ENCODE data around the gene TMEM127. TPM values are rescaled to one million over a fixed set of nuclear protein-coding genes. Genes with fewer than 3 reads are reported as not detected.
"Not testable (repeated sequence)": the region's sequence is repeated elsewhere in the genome, so short reads cannot be mapped to it uniquely, and the experiment has no call there.

The TMEM127 gene
- total RNA-seq, 4 donors from 2014 or later: 27.1 to 38.8 (median 30.9) TPM

DNA sequence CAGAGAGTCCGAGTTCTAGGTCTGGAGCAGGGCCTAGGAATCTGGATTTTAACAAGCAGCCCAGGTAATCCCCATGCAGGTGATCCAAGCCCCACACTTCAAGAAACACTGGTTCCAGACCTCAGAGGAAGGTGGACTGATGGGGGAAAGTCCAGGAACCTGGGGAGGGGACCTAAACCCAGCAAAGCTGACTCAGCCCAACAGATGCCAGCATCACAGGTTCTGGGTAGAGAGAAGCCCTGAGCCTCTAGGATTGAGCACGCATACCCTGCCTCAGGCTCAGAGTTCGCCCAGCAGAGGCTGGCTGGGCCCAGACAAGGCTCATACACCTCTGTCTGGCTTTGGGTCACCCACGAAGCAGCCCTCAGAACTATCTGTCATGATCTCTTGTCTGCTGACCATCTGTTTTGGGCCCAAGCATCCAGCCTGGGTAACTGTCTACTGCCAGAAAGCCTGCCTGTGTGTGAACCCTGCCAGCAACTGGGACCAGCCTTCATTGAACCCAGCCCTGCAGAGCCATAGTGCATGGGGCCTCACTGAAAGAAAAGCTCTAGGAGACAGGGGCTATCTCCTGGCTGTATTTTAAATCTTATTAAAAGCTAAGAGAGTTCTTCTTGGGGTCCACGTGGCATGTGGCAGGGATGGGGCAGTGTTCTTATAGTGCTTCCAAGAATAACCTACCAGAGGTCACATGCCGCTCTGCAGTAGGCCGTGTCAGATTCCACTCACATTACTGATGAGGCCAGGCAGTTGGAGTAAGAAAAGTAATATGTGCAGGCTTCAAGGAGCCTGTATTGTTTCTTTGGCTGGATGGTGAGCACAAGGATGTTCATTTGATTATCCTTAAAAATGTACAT is 7.4 kb downstream of the TMEM127 start:
- intact Hi-C loops (cut with DNase I; ENCODE audit: low total_unique reads) (loop anchor here (10.0 kb wide), 1 partner anchor 376 kb away; the partner anchor contains the start of gene KANSL3), in situ Hi-C loops (cut with MboI; ENCODE audit: low sequenced_read_pairs in 4 of 4) (loop anchor here in 2 of 4 donors (10.0 to 25.0 kb wide), 3 partner anchors 54 to 246 kb away; partner anchors contain the start of genes ASTL (in 1 of the 2), DUSP2 (in 1 of the 2) and STARD7 (in 1 of the 2))
- Histone ChIP-seq H3K4me1 (peaks cover 96 to 99% of the 10 kb centered on the region in 2 donors), H3K27ac (peak overlapping the region; percentile 94 to 99 (median 96)), H3K36me3 (peaks cover 0 to 16% of the 10 kb centered on the region in 2 donors), H3K4me3 (peak overlapping the region in 1 of 4 donors; percentile 14), H3K27me3 (no peaks in the 10 kb centered on the region), H3K9me3 (no peaks in the 10 kb centered on the region)
- peak; percentile 21 to 52 for TF ChIP-seq POLR2A (IDR thresholded peaks at IDR 0.05)
- TF ChIP-seq, protein P1, sequence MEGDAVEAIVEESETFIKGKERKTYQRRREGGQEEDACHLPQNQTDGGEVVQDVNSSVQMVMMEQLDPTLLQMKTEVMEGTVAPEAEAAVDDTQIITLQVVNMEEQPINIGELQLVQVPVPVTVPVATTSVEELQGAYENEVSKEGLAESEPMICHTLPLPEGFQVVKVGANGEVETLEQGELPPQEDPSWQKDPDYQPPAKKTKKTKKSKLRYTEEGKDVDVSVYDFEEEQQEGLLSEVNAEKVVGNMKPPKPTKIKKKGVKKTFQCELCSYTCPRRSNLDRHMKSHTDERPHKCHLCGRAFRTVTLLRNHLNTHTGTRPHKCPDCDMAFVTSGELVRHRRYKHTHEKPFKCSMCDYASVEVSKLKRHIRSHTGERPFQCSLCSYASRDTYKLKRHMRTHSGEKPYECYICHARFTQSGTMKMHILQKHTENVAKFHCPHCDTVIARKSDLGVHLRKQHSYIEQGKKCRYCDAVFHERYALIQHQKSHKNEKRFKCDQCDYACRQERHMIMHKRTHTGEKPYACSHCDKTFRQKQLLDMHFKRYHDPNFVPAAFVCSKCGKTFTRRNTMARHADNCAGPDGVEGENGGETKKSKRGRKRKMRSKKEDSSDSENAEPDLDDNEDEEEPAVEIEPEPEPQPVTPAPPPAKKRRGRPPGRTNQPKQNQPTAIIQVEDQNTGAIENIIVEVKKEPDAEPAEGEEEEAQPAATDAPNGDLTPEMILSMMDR (IDR thresholded peaks at IDR 0.05 in 4 of 5, conservative IDR thresholded peaks at IDR 0.05 in 1 of 5): no peak
- DNase-seq (peak; percentile 80 to 88), ATAC-seq (peak; percentile 69 to 73)

DNA sequence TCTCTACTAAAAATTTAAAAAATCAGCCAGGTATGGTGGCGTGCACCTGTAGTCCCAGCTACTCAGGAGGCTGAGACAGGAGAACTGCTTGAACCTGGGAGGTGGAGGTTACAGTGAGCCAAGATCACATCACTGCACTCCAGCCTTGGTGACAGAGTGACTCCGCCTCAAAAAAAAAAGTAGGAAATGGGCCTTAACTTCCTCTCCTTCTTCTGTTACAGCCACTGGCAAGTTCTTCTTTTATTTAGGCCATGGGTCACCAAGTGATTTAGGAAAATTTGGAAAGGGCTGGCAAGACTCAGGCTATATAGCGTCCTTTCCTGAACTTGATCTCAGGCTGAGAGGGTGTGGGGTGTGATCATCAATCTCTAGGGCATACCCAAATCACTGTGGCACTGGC is 8.1 kb downstream of the TMEM127 start:
- not testable (repeated sequence) for H3K9me3 ChIP-seq, DNase-seq, ATAC-seq, H3K27me3 ChIP-seq
- Histone ChIP-seq H3K4me3 (peak overlapping the region in 1 of 4 donors; percentile 14), H3K36me3 (peaks cover 0 to 22% of the 10 kb centered on the region in 2 donors), H3K27ac (peak overlapping the region; percentile 94 to 99 (median 96)), H3K4me1 (peaks cover 96 to 99% of the 10 kb centered on the region in 2 donors)
- intact Hi-C loops (cut with DNase I; ENCODE audit: low total_unique reads) (loop anchor here (10.0 kb wide), 1 partner anchor 377 kb away; the partner anchor contains the start of gene KANSL3), in situ Hi-C loops (cut with MboI; ENCODE audit: low sequenced_read_pairs in 4 of 4) (loop anchor here in 2 of 4 donors (10.0 to 25.0 kb wide), 3 partner anchors 53 to 245 kb away; partner anchors contain the start of genes ASTL (in 1 of the 2), DUSP2 (in 1 of the 2) and STARD7 (in 1 of the 2))

DNA sequence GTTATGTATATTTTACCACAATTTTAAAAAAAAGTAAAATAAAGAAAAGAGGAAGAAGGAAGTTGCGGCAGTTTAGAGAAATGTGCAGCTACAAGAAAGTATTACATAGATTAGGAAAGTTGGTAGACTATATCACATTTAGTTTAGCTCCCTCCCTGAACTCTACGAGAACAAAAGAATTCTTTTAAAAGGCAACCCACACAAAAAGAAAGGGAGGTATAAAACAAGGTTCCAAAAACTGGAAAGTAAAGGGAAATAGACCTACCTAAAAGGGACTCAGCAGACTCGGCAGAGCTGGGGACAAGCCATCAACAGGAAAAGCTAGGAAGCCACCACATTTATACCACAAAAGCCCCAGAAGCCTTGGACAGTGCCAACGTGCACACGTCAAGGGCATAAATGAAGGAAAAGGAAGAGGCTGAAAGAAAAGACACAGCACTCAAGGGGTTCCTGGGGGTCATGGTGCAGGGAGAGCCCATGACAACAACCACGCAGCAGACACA is 9.1 kb downstream of the TMEM127 start:
- in situ Hi-C loops (cut with MboI; ENCODE audit: low sequenced_read_pairs in 4 of 4): loop anchor here in 2 of 4 donors (10.0 to 25.0 kb wide), 3 partner anchors 52 to 244 kb away; partner anchors contain the start of genes ASTL (in 1 of the 2), DUSP2 (in 1 of the 2) and STARD7 (in 1 of the 2)
- TF ChIP-seq, protein P1 (IDR thresholded peaks at IDR 0.05 in 4 of 5, conservative IDR thresholded peaks at IDR 0.05 in 1 of 5): no peak
- no peak for TF ChIP-seq POLR2A (IDR thresholded peaks at IDR 0.05)
- Histone ChIP-seq H3K9me3 (no peaks in the 10 kb centered on the region), H3K27ac (peak overlapping the region; percentile 94 to 99 (median 96)), H3K4me1 (peaks cover 97 to 98% of the 10 kb centered on the region in 2 donors), H3K4me3 (no peak overlapping the region), H3K27me3 (no peaks in the 10 kb centered on the region), H3K36me3 (peaks cover 0 to 22% of the 10 kb centered on the region in 2 donors)
- intact Hi-C loops (cut with DNase I; ENCODE audit: low total_unique reads): loop anchor here (10.0 kb wide), 1 partner anchor 378 kb away; the partner anchor contains the start of gene KANSL3
- ATAC-seq (no peak), DNase-seq (no peak)

GRCh38 chr2:96254571-96254970 is 11.2 kb downstream of the TMEM127 start:
- intact Hi-C loops (cut with DNase I; ENCODE audit: low total_unique reads) (loop anchor here (10.0 kb wide), 1 partner anchor 380 kb away; the partner anchor contains the start of gene KANSL3), in situ Hi-C loops (cut with MboI; ENCODE audit: low sequenced_read_pairs in 4 of 4) (loop anchor here in 2 of 4 donors (10.0 to 25.0 kb wide), 3 partner anchors 50 to 242 kb away; partner anchors contain the start of genes ASTL (in 1 of the 2), DUSP2 (in 1 of the 2) and STARD7 (in 1 of the 2))
- Histone ChIP-seq H3K4me3 (no peak overlapping the region), H3K27me3 (no peaks in the 10 kb centered on the region), H3K36me3 (peaks cover 0 to 22% of the 10 kb centered on the region in 2 donors), H3K27ac (peak overlapping the region; percentile 94 to 99 (median 96)), H3K9me3 (no peaks in the 10 kb centered on the region), H3K4me1 (peaks cover 96 to 99% of the 10 kb centered on the region in 2 donors)
- DNase-seq (no peak), ATAC-seq (no peak)
- TF ChIP-seq, protein P1 (IDR thresholded peaks at IDR 0.05 in 4 of 5, conservative IDR thresholded peaks at IDR 0.05 in 1 of 5): no peak
- no peak for TF ChIP-seq POLR2A (IDR thresholded peaks at IDR 0.05)

Data from gastrocnemius medialis (tissue), 4 donors.